Amniotic stem cell (primary cell): Measurements from ENCODE around the gene SLC25A21.

ENCODE experiments used
- DNase-seq: peaks from one replicate; lab custom pipeline; 2025; lab: John Stamatoyannopoulos, UW

SLC25A21 gene

GRCh38 chr14:36661506-36662257, 510.7 kb downstream of the SLC25A21 start, which contains the start of gene PAX9:
TSS of gene PAX9 (plus strand) at chr14:36661860. CDS start at chr14:36662090, 230 bp downstream.
- peak; percentile 95 for DNase-seq

DNA sequence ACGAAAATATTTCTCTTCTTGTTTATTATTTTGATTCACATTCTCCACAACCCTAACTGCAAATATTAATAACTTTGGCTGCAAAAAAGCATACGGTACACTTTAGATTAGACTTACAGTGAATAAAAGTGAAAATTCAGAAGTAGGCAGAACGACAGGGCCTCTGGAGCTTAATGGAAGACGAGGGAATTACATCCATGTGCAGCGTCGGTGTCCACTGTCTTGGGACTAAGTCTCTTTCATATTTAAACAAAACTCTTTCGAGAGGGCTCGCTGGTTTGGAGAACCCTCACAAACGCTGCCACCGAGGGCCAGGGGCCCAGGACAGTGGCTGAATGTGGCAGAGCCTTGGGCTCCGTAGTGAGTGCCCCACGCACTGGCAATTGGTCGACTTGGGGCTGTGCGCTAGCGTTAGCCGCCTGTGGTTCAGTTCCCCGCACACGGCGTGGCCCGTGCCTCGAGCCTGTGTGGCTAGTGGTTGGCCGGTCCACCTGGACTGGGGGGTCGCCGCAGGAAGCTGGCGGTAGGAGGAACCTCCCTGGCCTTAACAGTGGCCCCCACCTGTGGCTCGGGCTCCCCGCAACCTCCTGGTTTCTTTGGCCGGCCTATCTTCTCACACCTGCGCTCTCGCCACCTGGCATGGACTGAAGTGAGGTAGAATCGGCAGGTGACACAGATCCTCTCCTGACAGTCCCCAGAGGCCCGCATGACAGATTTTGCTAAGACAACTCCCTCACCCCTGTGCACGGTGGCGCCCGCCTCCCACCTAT, 511.5 kb downstream of the SLC25A21 start:
- DNase-seq: no peak

GRCh38 chr14:36659822-36660735, 512.3 kb downstream of the SLC25A21 start:
- no peak for DNase-seq

DNA sequence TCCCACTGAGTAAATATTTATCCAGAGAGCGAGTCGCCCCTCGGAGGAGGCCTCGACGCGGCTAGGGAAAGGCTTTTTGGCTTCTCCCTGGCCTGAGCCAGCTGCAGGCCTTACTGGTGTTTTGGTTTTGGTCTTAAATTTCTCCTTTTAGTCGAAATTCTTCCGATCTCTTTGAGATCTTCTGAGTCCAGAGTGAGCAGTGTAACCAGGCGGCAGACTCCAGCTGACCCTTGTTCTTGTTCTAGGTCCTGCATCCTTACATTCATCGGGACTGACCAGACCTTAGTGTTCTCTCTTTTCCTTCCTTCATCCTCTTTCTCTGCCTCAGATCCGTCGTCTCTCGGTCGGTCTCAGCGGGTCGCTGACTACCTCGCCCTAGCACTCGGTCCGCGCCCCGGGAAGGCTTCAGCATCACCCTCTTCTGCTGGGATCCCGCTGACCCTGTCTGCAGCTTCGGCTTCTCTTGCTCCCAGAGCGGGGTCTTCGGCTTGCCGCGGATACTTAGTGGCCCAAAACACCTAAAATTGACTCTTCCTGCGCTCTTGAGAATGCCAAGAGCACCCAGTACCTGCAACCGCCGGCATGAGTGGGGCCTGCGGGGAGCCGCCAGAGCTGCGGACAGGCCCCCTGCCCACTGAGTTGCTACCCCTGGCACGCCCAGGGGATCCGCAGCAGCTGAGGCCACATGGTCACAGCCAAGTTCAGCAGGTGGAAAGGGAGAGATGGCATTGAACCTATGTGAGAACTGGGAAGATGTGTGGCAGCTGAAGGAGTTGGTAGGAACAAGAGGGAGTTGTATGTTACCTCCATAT, 513.2 kb downstream of the SLC25A21 start:
- no peak for DNase-seq

- no peak for DNase-seq
Observed at GRCh38 chr14:36658123-36659009, 514.0 kb downstream of the SLC25A21 start.

- no peak for DNase-seq
Observed at GRCh38 chr14:36657399-36658122, 514.8 kb downstream of the SLC25A21 start.

- DNase-seq: no peak
Observed at GRCh38 chr14:36656687-36657398, 515.6 kb downstream of the SLC25A21 start.

- no peak for DNase-seq
Observed at GRCh38 chr14:36655963-36656686, 516.3 kb downstream of the SLC25A21 start.

DNA sequence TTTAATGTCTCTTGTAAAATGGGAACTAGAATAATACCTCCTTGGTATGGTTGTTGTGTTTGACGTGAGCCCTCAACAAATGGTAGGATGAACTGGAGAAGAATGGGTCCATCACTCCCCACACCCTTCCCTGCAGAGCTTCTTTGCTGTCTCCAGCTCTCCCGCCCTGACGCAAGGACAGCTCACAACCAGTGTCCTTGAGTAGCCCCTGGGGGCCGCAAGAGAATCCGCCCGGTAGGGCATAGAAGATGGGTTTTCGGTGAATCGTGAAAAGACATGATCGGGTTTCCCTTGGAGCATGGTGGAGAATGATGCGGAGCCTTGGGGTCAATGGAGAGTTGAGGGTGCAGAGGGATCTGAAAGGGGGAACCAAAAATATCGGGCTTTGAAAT, 516.8 kb downstream of the SLC25A21 start:
- DNase-seq: no peak

GRCh38 chr14:36654794-36655381, 517.5 kb downstream of the SLC25A21 start:
- no peak for DNase-seq

- DNase-seq: no peak
Observed at GRCh38 chr14:36653962-36654793, 518.2 kb downstream of the SLC25A21 start.

- DNase-seq: no peak
Observed at GRCh38 chr14:36653413-36653812, 519.0 kb downstream of the SLC25A21 start.

DNA sequence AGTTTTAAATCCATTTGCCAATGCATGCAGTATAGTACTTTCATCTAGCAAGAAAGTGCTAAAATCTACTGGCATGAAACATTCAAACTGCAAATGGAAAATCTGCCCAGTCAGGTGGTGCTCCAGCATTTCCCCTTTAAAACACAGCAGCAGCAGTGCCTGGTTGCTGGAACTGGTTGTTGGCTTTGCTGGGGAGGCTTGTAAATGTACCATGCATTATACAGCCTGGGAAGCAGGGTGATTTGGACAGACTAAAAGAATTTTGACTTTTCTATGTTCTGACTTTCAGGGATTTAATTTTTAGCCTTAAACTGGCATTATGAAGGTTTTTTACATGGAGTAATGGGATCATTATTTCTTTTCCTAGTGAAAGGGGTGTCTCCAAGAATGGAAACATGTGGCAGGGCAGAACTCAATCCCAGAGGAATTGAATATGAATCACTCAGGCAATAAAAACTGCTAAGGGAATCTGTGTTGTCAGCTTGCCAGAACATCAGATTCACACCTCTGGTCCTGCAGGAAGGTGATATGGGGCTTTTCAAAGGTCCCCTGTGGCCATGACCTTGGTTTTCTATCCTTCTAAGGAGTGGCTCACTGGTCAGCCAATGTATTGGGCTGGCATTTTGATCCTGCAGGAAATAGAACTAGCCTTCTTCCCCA, 519.7 kb downstream of the SLC25A21 start:
- no peak for DNase-seq

GRCh38 chr14:36649872-36650650, 522.3 kb downstream of the SLC25A21 start:
- DNase-seq: no peak
